ENCODE measurements around the gene SOCS1.

The SOCS1 gene

GRCh38 chr16:11248133-11248532 is 7.9 kb downstream of the SOCS1 start:
- DNase-seq (ENCODE audit: low read depth in 2 of 3, low spot score in 2 of 3): no peak

- no peak for DNase-seq (ENCODE audit: low read depth in 2 of 3, low spot score in 2 of 3)
Measured at GRCh38 chr16:11245988-11246387, 10.0 kb downstream of the SOCS1 start.

GRCh38 chr16:11245222-11245737 is 10.7 kb downstream of the SOCS1 start:
- no peak for DNase-seq (ENCODE audit: low read depth in 2 of 3, low spot score in 2 of 3)

DNA sequence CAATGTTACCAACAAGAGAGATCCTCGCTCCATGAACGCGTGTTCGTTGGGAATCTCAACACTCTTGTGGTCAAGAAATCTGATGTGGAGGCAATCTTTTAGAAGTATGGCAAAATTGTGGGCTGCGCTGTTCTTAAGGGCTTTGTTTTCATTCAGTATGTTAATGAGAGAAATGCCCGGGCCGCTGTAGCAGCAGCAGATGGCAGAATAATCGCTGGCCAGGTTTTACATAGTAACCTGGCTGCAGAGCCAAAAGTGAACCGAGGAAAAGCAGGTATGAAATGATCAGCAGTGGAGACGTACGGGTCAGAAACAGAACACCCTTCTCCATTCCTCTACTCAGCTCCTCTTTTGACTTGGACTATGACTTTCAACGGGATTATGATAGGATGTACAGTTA is 13.3 kb downstream of the SOCS1 start:
- DNase-seq (ENCODE audit: low read depth in 2 of 3, low spot score in 2 of 3): no peak

DNA sequence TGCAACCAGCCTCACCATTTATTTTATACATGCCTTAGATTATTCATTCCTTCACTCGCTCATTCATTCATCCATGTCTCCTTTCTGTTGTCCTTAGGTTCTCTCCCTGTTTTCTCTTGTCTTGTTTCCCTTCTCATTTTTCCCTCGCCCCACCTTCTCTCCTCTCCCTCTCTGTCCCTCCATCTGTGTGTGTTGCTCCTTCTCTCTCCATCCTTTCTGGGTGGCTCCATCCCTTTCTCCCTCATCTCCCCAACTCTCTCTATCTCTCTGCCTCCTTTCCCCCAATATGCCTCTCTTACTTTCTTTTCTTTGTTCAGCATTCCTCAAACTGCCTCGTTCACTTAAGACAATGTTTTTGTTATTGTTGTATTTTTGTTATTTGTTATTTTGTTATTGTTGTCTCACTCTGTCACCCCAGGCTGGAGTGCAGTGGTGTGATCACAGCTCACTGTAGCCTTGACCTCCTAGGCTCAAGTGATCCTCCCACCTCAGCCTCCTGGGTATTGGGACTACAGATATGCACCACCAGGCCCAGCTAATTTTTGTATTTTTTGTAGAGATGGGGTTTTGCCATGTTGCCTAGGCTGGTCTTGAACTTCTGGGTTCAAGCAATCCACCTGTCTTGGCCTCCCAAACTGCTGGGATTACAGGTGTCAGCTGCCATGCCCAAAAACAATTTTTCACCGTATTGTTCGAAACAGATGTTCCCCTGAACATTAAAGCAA is 14.4 kb downstream of the SOCS1 start:
- no peak for DNase-seq (ENCODE audit: low read depth in 2 of 3, low spot score in 2 of 3)

GRCh38 chr16:11240636-11241473 is 15.1 kb downstream of the SOCS1 start:
- DNase-seq (ENCODE audit: low read depth in 2 of 3, low spot score in 2 of 3): no peak

- no peak for DNase-seq (ENCODE audit: low read depth in 2 of 3, low spot score in 2 of 3)
Measured at GRCh38 chr16:11239644-11240632, 16.1 kb downstream of the SOCS1 start.

GRCh38 chr16:11238272-11239202 is 17.5 kb downstream of the SOCS1 start:
- DNase-seq (ENCODE audit: low read depth in 2 of 3, low spot score in 2 of 3): no peak

DNA sequence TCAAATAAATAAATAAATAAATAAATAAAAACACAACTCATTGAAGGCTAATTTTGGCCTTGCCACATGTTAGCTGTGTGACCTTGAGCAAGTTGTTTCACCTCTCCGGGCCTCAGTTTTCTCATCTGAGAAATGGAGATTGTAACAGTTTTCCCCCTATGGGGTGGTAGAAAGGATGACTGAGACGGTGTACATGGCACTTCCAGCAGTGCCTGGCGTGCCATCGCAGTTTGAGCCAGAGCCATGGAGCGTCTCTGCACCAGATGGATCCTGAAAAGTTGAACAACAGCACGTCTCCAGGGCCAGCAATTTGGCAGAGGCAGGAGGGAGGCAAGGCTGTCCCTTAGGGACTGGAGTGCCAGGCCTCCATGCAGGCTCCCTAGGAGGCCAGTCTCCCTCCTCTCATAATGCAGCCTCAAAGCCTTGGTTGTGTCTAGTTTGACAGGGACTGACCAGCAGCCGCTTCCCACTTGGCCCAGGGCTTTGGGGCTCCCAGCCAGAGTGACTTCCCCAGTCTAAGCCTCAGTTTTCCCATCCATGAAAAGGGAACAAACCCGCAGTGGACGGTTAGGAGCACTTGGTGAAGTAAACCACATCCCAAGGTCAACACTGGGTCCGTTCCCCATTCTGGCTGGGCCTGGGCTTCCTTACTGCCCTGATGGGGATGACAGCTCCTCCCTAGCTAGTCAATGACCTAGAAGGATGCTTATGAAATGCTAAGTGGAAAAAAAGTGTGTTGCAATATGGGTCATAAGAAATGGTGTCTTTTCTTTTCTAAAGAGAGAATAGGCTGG is 19.3 kb downstream of the SOCS1 start:
- DNase-seq (ENCODE audit: low read depth in 2 of 3, low spot score in 2 of 3): no peak

- DNase-seq (ENCODE audit: low read depth in 2 of 3, low spot score in 2 of 3): no peak
Measured at GRCh38 chr16:11235703-11235991, 20.4 kb downstream of the SOCS1 start.

DNA sequence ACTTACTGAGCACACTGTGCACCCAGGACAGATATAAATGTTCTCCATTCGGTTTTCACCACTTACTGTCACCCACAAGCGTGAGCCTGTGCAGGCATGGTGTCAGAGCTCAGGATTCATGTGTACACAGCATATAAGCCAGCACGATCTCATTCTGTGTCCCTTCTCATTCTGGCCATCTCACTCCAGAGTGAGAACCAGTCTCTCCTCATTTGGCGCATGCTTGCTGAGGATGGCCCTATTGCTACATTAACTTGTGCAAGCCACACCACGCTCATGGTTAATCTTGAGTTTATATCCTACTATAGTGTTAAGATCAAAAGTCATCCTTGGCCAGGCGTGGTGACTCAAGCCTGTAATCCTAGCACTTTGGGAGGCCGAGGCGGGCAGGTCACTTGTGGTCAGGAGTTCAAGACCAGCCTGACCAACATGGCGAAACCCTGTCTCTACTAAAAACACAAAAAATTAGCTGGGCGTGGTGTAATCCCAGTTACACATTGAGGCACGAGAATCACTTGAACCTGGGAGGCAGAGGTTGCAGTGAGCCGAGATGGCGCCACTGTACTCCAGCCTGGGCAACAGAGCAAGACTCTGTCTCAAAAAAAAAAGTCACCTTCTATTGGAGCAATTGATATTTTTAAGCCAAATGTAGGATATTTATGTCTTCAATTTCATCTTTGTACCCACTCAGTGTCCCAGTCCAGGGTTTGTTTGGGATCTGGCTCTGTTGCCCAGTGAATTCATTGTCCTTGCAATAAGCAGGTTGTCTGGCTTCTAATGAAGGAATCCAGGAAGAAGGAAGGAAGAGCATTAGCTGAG is 20.9 kb downstream of the SOCS1 start:
- DNase-seq (ENCODE audit: low read depth in 2 of 3, low spot score in 2 of 3): no peak

GRCh38 chr16:11233727-11234376 is 22.2 kb downstream of the SOCS1 start:
- DNase-seq (ENCODE audit: low read depth in 2 of 3, low spot score in 2 of 3): peak in 2 of 3 experiments; percentile 33 to 56

DNA sequence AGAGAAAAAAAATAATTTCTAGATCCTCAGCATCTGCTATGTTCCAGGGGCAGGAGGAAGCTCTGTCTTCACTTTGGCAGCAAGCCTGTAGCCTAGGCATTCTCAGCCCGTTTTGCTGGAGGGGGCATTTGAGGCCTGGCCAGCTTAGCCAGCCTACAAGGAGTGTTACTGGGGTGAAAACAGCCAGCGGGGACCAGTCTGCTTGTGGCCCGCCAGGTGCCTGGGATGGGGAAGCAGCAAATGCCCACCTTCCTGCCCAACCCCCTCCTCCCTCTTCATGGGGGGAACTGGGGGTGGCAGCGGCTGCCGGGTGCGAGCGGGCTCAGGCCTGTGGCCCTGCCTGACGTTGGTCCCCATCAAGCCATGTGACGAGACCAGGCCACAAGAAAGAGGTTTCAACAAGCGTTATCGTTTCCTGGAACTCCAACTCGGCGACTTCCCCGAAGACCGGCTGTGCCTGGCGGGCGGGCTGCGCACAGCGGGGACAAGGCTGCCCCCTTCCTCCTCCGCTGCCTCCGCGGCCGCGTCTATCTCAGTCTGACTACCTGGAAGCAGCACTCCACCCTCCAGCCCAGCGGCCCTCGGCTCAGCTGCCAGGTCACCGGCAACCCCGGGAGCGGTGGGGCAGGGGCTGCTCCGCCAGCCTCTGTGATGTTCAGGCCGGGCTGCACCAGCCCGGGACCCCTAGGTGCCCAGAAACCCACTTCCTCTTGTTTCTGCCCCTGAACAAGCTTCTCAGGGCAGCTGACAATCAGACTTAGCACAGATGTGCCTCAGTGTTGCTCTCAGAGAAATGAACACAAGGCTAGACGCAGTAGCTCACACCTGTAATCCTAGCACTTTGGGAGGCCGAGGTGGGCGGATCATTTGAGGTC is 22.9 kb downstream of the SOCS1 start:
- peak; percentile 85 to 89 (median 87) for DNase-seq (ENCODE audit: low read depth in 2 of 3, low spot score in 2 of 3)

GRCh38 chr16:11232302-11232851 is 23.6 kb downstream of the SOCS1 start:
- DNase-seq (ENCODE audit: low read depth in 2 of 3, low spot score in 2 of 3): no peak

GRCh38 chr16:11231367-11231970 is 24.5 kb downstream of the SOCS1 start:
- DNase-seq (ENCODE audit: low read depth in 2 of 3, low spot score in 2 of 3): no peak

DNA sequence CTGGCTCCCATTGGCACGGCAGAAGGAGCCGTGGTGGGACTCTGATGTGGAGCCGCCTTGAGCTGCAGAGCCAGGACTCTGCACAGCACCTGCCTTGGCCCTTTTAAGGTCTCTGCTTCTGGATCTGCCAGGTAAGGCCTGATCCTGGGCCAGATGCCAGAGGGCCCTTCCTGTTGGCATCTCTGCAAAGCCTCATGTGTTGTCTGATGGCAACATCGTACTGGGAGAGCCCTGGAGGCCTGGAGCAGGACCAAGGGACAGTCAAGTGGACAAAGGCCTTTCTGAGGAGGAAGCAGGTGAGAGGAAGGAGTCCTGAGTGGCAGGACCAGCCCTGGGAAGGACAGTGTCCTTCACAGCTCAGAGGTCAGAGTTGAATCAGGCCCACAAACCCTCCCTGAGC is 26.1 kb downstream of the SOCS1 start:
- DNase-seq (ENCODE audit: low read depth in 2 of 3, low spot score in 2 of 3): no peak
